ENCODE measurements around the gene GRM4.

GRM4 gene

GRCh38 chr6:34170346-34170745 lies 24.5 kb upstream of the GRM4 start:
- DNase-seq, result no peak
- ATAC-seq, result no peak
- peaks cover 0 to 7% of the 10 kb centered on the region in 2 donors for H3K9me3 Mint-ChIP-seq

GRCh38 chr6:34169897-34170296 lies 24.0 kb upstream of the GRM4 start:
- Mint-ChIP-seq H3K27me3 (no peaks in the 10 kb centered on the region), H3K4me1 (no peaks in the 10 kb centered on the region), H3K9me3 (peaks cover 0 to 7% of the 10 kb centered on the region in 2 donors), H3K27ac (no peak overlapping the region), H3K4me3 (no peak overlapping the region)
- ATAC-seq, result no peak
- DNase-seq, result no peak

More at GRCh38 chr6:34170346-34170745, 24.5 kb upstream of the GRM4 start:
- H3K4me1 Mint-ChIP-seq, result no peaks in the 10 kb centered on the region
- no peaks in the 10 kb centered on the region for H3K27me3 Mint-ChIP-seq
- no peak overlapping the region for H3K27ac Mint-ChIP-seq
- H3K4me3 Mint-ChIP-seq, result no peak overlapping the region

- Mint-ChIP-seq H3K27ac (no peak overlapping the region), H3K27me3 (no peaks in the 10 kb centered on the region), H3K4me3 (no peak overlapping the region), H3K4me1 (peaks cover 8% of the 10 kb centered on the region), H3K9me3 (peaks cover 0 to 5% of the 10 kb centered on the region in 2 donors)
- ATAC-seq (no peak), DNase-seq (no peak)
Observed at GRCh38 chr6:34161857-34162515, 16.1 kb upstream of the GRM4 start.

- no peak for DNase-seq
- no peak overlapping the region for H3K4me3 Mint-ChIP-seq
- peaks cover under 1% of the 10 kb centered on the region for H3K27me3 Mint-ChIP-seq
- no peak overlapping the region for H3K27ac Mint-ChIP-seq
- H3K4me1 Mint-ChIP-seq, result peaks cover 8% of the 10 kb centered on the region
- peaks cover 0 to 5% of the 10 kb centered on the region in 2 donors for H3K9me3 Mint-ChIP-seq
- ATAC-seq, result no peak
Observed at GRCh38 chr6:34159844-34160243, 14.0 kb upstream of the GRM4 start.

DNA sequence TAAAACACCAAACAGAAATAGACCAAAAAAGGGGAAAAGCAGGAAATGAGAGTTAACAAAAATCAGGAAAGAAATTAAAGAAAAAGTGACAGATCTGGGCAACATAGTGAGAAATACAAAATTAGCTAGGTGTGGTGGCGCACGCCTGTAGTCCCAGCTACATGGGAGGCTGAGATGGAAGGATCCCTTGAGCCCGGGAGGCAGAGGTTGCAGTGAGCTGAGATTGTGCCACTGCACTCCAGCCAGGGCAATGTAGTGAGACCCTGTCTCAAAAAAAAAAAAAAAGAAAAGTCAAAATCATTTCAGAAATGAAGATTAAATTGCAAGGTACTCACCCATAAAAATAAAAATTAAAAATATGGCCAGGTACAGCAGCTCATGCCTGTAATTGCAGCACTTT lies 13.0 kb upstream of the GRM4 start:
- ATAC-seq (no peak), DNase-seq (no peak)
- Mint-ChIP-seq H3K9me3 (peaks cover 0 to 5% of the 10 kb centered on the region in 2 donors), H3K4me1 (peaks cover 16% of the 10 kb centered on the region), H3K27ac (no peak overlapping the region), H3K4me3 (no peak overlapping the region), H3K27me3 (peaks cover 10% of the 10 kb centered on the region)

DNA sequence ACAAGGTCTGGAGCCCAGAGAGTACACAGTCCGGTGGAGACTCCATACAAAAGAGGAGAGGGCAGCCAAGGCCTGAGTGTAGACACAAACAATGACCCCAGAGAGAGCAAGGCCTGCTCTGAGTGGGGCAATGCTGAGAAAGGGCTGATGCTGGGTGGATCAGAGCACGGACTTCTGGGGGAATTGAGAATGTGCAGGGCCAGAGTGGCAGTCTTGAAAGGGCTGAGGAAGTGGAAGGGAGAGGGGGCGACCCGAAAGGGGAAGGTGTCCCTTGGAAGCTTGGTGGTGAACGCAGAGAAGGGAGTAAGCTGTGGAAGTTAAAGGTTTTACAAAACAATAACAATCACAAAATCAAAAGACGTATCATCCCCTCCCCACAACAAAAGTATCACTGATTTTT lies 12.0 kb upstream of the GRM4 start:
- ATAC-seq (no peak), DNase-seq (no peak)
- Mint-ChIP-seq H3K4me3 (no peak overlapping the region), H3K27me3 (peaks cover 19% of the 10 kb centered on the region), H3K9me3 (peaks cover 0 to 5% of the 10 kb centered on the region in 2 donors), H3K4me1 (peaks cover 9% of the 10 kb centered on the region), H3K27ac (no peak overlapping the region)

DNA sequence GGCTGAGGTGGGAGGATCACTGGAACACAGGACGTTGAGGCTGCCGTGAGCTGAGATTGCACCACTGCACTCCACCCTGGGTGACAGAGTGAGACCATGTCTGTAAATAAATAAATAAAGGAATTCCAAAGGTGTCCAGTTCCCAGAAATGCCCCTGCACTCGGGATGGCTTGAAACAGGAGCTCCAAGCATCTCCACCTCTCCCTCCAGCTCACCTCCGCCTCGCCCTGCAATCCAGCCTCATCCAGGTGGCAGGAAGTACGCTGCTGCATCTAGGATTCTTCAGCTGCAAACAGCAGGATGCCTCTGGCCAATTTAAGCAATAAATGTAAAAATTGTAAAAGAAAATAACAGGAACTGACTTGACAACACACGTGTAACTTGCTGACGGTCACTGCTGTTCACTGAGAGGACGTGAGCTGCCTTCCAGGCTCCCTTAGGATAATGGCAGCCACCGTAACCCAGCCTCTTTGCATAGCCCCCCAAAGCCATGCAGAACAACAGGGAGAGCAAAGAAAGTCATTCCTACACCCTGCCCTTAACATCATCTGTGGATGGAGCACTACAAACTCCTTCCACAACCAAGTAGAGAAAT lies 11.4 kb upstream of the GRM4 start:
- ATAC-seq (no peak), DNase-seq (no peak)
- H3K9me3 Mint-ChIP-seq, result peaks cover 0 to 5% of the 10 kb centered on the region in 2 donors
- H3K27ac Mint-ChIP-seq, result no peak overlapping the region
- H3K4me1 Mint-ChIP-seq, result peaks cover 9% of the 10 kb centered on the region
- peaks cover 24% of the 10 kb centered on the region for H3K27me3 Mint-ChIP-seq
- H3K4me3 Mint-ChIP-seq, result no peak overlapping the region

DNA sequence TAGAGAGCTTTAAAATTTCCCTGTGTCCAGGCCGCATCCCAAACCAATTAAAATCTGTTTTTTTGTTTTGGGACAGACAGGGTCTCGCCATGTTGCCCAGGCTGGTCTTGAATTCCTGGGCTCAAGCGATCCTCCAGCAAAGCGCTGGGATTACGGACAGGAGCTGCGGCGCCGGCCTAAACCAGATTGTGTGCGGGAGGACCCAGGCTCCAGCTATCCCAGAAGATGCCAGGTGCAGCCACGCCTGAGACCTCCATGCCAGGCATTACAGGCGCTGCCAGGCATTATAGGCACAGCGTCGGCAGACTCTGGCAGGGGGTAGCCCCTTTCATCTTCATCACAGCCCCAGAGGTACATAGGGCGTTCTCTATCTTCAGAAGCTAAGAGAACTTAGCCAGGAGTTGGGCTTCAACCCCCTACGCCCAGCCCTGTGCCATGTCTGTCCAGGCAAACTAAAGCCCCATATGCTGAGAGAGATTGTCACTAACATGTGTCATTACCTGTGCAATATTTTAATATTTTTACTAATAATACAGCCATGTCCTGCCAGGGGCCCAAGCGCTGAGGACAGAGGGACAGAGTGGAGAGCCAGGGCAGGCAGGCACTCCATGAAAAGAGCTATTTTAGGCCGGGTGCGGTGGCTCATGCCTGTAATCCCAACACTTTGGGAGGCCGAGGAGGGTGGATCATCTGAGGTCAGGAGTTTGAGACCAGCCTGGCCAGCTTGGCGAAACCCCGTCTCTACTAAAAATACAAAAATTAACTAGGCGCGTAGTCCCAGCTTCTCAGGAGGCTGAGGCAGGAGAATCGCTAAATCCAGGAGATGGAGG lies 9.8 kb upstream of the GRM4 start:
- DNase-seq, result no peak

GRCh38 chr6:34154668-34155447 lies 9.0 kb upstream of the GRM4 start:
- Mint-ChIP-seq H3K4me3 (peak overlapping the region; percentile 49 to 70), H3K4me1 (peaks cover 9% of the 10 kb centered on the region), H3K9me3 (peaks cover 0 to 5% of the 10 kb centered on the region in 2 donors), H3K27ac (no peak overlapping the region), H3K27me3 (peaks cover 49% of the 10 kb centered on the region)
- DNase-seq (peak; percentile 69 to 70), ATAC-seq (peak; percentile 84)

More for the DNA sequence above, 9.8 kb upstream of the GRM4 start:
- Mint-ChIP-seq H3K27ac (no peak overlapping the region), H3K9me3 (peaks cover 0 to 5% of the 10 kb centered on the region in 2 donors), H3K27me3 (peaks cover 41% of the 10 kb centered on the region), H3K4me3 (no peak overlapping the region), H3K4me1 (peaks cover 9% of the 10 kb centered on the region)
- ATAC-seq, result no peak

DNA sequence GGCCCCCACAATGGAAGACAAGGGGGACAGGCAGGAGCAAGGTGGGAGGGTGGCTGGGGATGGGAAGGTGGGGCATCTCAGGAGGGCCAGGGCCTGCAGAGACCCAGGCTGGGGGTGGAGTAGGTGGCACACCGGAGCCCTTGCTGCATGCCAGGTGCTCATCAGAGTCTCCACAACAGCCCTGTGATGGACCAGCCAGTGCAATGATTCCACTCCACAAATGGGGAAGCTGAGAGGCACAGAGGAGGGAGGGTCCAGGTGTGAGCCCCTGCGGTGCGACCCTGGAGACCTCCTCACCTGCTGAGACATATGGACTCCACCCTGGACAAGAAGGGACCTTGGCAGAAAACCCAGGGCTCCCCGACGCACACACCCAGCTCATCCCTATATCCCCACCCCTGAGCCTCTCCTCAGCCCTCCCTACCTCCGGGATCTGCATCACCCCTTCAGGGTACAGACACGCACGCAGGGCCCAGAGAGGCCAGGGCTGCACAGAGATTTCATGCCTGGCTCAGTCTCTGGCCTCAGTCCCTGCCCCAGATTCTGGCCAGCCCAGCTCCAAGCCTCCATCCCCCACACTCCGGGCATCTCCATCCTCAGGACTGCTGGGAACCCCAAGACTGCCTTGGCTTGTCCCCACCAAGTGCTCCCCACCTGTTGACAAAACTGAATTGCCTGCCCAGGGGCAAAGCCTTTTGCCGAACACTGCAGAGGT lies 7.1 kb upstream of the GRM4 start:
- H3K27ac Mint-ChIP-seq, result no peak overlapping the region
- DNase-seq, result no peak
- H3K27me3 Mint-ChIP-seq, result peaks cover 68% of the 10 kb centered on the region
- H3K4me3 Mint-ChIP-seq, result no peak overlapping the region
- H3K4me1 Mint-ChIP-seq, result peaks cover 9% of the 10 kb centered on the region
- no peak for ATAC-seq
- H3K9me3 Mint-ChIP-seq, result no peaks in the 10 kb centered on the region

DNA sequence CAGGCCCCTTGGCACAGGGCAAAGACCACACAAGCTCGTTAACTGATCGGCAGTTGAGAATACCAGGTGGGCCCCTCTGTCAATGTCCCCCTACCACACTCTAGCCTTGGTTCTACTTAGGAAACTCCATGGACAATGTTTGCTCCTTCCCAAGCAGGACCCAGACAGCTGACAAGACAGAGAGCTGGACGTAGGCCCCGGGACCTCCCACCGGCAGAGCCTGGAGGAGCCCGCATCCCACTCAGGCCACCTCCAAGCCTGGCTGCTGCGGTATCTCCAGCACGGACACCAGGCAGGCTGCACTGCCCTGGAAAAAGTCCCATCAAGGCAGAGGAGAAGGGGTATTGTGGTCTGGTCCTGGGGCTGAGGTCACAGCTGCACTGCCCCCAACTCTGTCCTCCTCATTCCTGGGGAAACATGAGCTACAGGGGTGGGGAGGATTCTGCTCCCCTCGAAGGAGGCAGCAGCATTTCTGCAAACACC lies 6.2 kb upstream of the GRM4 start:
- Mint-ChIP-seq H3K27ac (no peak overlapping the region), H3K4me3 (no peak overlapping the region), H3K9me3 (no peaks in the 10 kb centered on the region), H3K4me1 (peaks cover 9% of the 10 kb centered on the region), H3K27me3 (peaks cover 73% of the 10 kb centered on the region)
- ATAC-seq (no peak), DNase-seq (no peak)

GRCh38 chr6:34151321-34152041 lies 5.6 kb upstream of the GRM4 start:
- Mint-ChIP-seq H3K9me3 (no peaks in the 10 kb centered on the region), H3K4me3 (no peak overlapping the region), H3K27me3 (peaks cover 79% of the 10 kb centered on the region), H3K4me1 (peaks cover 9% of the 10 kb centered on the region), H3K27ac (no peak overlapping the region)
- ATAC-seq (no peak), DNase-seq (no peak)

DNA sequence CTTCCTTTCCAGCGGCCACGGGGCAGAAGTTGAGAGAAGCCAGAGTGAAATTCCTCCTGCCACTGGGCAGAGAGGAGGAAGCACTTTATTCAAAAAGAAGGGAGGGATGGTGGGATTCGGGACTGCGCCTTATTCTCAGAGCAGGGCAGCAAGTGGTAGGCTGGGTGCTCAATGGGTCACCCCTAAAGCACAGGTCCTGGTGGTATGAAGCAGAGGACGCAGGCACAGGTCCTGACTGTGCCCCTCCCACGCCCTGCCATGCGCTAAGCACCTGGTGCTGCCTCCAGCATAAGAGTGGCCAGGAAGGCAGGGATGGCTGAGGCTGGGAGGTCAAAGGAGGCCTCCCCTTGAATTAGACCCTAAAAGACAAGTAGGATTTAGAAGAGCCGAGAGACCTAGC lies 4.9 kb upstream of the GRM4 start:
- Mint-ChIP-seq H3K27me3 (peaks cover 86% of the 10 kb centered on the region), H3K4me3 (no peak overlapping the region), H3K4me1 (peaks cover 17% of the 10 kb centered on the region), H3K9me3 (no peaks in the 10 kb centered on the region), H3K27ac (no peak overlapping the region)
- ATAC-seq, result no peak
- DNase-seq, result no peak

- ATAC-seq (no peak), DNase-seq (no peak)
- H3K4me3 Mint-ChIP-seq, result no peak overlapping the region
- H3K9me3 Mint-ChIP-seq, result no peaks in the 10 kb centered on the region
- H3K4me1 Mint-ChIP-seq, result peaks cover 24% of the 10 kb centered on the region
- H3K27ac Mint-ChIP-seq, result no peak overlapping the region
- peaks cover 94% of the 10 kb centered on the region for H3K27me3 Mint-ChIP-seq
Observed at GRCh38 chr6:34149831-34150400, 4.0 kb upstream of the GRM4 start.
